HG03457 (cell line): Measurements from ENCODE around the gene ADH7.
"Not testable (repeated sequence)": the region's sequence is repeated elsewhere in the genome, so short reads cannot be mapped to it uniquely, and the experiment has no call there.

Experiments used
- ATAC-seq: cut with Tn5 transposase; IDR thresholded peaks from one replicate; pipeline ENCODE4 v1.9.1; 2021; ENCODE audit warnings: moderate number of reproducible peaks; ENCODE audit not compliant: unreplicated experiment

ADH7 gene

DNA sequence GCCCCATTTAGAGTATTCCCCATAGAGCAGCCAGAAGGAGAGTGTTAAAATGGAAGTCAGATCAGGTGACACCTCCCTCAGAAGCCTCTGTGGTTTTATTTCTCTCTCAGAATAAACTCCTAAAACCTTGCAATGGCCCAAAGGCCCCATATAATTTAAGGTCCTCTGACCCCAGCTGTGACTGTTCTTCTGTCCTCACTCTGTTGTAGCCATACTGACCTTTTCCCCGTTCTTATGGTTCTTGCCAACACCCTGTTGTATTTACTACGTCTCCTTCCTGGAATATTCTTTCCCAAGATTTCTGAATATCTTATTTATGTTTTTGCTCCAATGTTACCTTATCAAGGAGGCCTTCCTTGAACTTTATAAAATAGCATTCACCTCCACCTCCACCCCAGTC is 18.0 kb downstream of the ADH7 start:
- ATAC-seq, result no peak

DNA sequence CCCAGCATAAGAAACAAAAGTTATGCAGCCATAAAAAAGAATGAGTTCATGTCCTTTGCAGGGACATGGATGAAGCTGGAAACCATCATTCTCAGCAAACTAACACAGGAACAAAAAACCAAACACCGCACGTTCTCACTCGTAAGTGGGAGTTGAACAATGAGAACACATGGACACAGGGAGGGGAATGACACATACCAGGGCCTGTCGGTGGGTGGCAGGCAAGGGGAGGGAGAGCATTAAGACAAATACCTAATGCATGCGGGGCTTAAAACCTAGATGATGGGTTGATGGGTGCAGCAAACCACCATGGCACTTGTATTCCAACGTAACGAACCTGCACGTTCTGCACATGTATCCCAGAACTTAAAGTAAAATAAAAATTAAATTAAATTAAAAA is 19.4 kb downstream of the ADH7 start:
- not testable (repeated sequence) for ATAC-seq

GRCh38 chr4:99414902-99415301 is 20.2 kb downstream of the ADH7 start:
- not testable (repeated sequence) for ATAC-seq

DNA sequence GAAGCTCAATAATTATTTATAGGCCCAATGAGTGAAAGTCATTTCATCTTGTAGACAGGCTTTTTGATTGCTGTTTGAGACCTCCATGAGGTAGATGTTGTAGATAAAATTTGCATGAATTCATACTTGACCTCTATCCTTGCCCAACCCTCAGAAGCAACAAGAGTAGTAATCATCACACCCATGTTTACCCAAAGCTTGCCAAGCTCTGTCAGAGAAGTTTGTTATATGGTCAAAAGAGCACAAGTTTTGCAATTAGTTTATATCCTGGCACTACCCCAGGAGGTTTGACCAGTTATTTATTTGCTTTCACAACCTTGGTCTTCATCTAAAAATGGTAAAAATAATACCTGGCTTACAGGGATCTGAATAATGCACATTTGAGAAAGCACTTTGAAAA is 20.7 kb downstream of the ADH7 start:
- no peak for ATAC-seq

- no peak for ATAC-seq
Measured at GRCh38 chr4:99413140-99413539, 22.0 kb downstream of the ADH7 start.

DNA sequence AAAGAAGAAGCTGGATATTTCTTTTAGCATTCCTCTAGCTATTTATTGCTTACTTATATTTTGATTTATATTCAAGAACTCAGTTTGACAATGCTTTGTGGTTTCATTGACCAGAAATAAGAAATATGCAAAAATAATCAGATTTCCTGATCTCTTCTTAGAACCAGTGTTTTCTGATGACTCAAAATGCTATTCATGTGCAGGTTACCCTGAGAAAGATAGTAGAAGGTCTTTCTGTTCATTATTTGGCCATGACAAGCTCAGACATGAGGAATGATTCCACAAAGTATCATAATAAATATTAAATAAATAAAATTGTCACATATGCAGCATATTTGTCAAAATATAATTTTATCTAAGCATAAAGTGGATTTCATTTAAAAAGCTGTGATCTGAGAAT is 24.1 kb downstream of the ADH7 start:
- ATAC-seq, result no peak

- no peak for ATAC-seq
Measured at GRCh38 chr4:99410075-99410474, 25.1 kb downstream of the ADH7 start.

- ATAC-seq, result no peak
Measured at GRCh38 chr4:99408346-99408745, 26.8 kb downstream of the ADH7 start.

DNA sequence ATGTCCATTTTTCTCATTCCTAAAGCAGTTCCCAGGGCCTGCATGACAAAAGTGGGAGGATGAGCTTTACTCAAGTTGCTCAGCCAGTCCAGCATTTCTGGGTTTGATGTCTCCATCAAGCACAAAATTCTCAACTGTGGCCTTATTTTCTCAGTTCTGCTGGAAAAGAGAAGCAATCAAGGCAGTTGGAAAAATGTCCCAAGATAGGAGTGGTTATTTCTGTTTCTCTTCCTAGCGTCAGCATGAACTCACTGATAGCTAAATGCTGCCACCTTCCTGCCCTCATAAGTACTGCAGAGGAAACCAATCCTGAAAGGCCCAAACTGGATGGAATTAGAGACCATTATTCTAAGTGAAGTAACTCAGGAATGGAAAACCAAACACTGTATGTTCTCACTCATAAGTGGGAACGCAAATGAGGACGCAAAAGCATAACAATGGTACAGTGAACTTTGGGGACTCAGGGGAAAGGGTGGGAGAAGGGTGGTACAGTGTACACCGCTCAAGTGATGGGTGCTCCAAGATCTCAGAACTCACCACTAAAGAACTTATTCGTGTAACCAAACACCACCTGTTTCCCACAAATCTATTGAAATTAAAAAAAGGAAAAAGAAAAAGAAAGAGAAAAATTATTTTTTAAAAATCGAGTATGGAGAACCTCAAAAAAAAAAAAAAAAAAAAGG is 29.6 kb downstream of the ADH7 start:
- ATAC-seq, result no peak

- peak; percentile 78 for ATAC-seq
Measured at GRCh38 chr4:99404595-99405287, 30.4 kb downstream of the ADH7 start.

DNA sequence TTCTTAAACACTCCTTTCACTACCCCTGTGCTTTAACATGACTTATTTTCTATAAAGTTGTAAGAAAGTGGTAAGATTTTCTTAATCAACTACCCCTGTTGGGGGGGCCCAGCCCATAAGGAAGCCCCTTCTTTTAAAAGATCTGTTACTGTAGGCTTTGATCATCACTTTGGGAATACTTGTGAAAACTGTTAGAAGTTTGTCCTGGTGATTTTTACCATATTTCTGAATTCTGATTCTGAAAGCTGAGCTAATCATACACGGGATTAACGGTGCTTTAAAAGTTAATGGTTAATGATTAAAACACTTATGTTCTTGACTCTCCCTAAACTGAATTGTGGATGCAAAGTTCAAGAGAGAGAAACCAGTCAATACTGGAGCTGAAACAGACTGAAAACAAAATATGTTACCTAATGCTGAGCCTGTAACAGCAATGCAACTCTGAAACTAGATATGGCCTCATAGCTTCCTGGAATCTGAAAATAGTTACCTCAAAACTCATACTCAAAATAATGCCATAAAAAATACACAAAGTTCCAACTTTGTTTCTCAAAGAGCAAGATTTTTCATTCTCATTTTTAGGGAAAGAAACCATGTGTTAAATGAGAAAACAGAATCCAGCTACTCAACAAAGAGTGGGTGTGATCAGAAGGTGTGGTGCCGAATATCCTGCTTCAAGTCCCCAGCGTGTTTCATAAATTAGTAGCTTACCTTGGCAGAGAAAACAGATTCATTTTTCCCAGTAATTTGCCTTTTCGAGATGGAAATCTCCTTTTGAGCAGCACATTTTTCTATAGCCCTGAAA is 31.6 kb downstream of the ADH7 start:
- ATAC-seq, result peak; percentile 67

- no peak for ATAC-seq
Measured at GRCh38 chr4:99402765-99403164, 32.4 kb downstream of the ADH7 start.

- no peak for ATAC-seq
Measured at GRCh38 chr4:99400831-99401230, 34.3 kb downstream of the ADH7 start.

DNA sequence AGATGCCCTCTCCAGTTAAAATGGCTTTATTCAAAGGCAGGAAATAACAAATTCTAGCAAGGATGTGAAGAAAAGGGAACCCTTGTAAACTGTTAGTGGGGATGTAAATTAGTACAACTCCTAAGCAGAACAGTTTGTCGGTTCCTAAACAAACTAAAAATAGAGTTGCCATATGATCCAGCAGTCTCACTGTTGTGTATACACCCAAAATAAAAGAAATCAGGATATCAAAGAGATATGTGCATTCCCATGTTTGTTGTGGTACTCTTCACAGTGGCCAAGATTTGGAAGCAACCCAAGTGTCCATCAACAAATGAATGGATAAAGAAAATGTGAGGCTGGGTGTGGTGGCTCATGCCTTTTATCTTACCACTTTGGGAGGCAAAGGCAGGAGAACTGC is 36.1 kb downstream of the ADH7 start:
- ATAC-seq, result no peak

- ATAC-seq, result no peak
Measured at GRCh38 chr4:99395595-99396364, 39.4 kb downstream of the ADH7 start.

- ATAC-seq, result no peak
Measured at GRCh38 chr4:99394896-99395295, 40.2 kb downstream of the ADH7 start.

- no peak for ATAC-seq
Measured at GRCh38 chr4:99390055-99390454, 45.1 kb downstream of the ADH7 start.

- ATAC-seq, result no peak
Measured at GRCh38 chr4:99389606-99390005, 45.5 kb downstream of the ADH7 start.

DNA sequence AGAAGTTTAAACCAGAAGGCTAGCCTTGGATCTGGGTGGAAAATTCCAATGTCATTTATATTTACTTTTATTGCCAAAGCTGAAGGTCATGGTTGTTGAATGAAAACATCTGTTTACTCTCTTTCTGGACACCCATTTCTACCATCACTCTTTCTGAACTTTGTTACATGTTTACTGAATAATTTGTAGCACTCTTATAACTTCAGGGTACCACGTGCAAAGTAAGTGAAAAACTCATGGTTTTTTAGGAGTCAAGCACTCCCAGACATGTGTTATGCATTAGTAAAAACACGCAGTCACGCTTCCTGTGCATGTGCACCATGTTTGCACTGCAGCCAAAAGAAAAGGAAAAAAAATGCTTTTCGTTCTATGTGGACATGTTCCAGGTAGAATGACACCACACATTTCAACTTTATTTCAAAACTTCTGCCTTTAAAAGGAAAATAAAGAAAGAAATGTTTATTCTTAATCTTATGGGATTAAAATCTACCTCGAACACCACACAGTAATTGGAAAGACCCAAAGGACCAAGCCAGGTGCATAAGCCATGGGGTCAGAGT is 51.2 kb downstream of the ADH7 start:
- no peak for ATAC-seq

- no peak for ATAC-seq
Measured at GRCh38 chr4:99383399-99383798, 51.7 kb downstream of the ADH7 start.
